ENCODE data around the gene TNFAIP3.

Gene TNFAIP3

GRCh38 chr6:137845460-137845859 is 21.6 kb upstream of the TNFAIP3 start:
- no peak for DNase-seq

DNA sequence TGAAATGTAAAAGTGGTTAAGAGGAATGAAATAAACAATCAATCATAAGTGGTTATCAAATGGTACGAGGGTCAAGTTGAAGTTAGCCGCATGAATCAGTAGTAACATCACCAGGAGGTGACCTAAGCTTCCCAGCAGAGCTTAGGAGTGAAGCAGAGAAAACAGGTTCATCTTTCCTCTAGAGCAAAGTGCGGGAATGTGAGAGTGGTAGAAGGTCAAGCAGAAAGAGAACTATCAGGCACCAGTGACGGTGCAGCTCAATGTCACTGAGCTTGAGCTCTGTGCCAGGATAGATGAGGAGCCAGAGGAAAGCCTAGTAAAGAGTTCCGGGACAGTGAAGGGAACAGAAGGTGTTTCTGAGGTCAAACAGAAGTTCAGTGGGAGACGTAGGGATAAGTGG is 20.8 kb upstream of the TNFAIP3 start:
- DNase-seq = no peak

DNA sequence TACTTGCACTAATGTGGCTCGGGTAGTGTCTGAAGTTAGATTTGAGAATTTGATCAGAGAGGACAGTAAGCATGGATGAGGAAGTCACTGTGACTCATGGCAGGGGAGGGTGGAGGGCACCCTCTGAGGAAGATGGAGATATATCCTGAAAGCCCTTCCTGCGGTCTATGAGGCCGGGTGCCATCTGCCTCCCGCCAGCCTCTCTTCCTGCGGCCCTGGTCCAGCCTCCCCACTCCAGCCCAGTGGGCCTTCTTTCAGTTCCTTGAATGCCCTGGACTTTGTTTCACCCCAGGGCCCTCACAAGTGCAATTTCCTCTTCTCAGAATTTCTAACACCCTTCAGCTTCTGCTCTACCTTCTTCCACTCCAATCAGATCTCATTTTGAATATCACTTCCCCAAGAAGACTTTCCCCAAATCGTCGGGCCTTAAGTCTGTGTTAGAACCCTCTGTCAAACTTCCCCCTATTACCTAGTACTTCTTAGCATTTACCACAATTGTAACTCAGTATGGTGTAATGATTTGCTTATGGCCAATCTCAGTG is 20.2 kb upstream of the TNFAIP3 start:
- no peak for DNase-seq

DNA sequence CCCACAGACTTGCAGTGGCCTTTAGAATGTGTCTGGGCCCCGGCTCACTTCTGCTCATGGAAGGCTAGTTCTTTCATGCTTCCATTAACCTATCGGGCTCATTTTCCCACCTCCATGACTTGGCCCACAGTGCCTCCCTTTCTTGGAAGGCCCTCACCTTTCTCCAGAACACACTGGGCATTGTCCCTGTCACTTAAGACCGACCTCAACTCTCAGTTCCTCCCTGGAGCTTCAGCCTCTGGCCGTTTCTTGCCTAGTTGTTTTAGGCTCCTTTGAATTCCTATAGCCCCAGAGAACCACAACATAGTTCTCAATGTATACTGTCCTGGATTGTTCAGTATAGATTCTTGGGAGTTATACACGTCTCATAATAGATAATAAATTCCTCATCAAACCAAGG is 19.3 kb upstream of the TNFAIP3 start:
- DNase-seq = no peak

- no peak for DNase-seq
These were observed 18.4 kb upstream of the TNFAIP3 start for GRCh38 chr6:137848672-137849071.

GRCh38 chr6:137849181-137849980 is 17.7 kb upstream of the TNFAIP3 start:
- no peak for DNase-seq

DNA sequence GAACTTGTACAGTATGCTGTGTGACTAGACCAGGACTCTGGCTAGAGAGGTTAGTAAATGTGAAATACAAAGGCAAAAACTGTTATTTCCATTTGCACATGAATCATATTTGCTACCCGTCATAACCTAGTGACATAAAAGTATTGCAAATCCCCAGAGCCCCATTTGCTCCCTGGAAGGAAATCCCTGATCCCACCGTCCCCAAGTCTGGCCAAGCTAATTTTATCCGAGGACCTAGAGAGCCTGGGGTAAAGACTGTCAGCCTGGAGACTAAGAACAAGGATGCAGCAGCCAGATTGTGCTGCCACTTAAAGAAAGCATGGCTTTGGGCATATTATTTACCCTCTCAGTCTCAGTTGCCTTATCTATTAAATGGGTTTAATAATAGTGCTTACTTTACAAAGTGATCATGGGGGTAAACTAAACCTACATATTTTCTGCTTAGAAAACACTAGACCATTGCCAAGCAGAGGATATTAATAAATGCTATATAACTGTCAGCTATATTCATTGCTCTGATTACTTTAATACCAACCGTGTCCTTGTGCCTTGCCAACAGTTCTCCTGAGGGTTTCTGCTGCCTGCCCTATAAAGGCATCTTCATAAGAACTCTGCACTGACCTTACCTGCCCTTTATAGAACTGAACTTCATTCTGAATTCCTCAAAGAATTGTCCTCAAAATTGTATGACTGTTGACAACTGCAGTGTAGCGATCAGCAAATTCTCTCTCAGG is 16.9 kb upstream of the TNFAIP3 start:
- no peak for DNase-seq

DNA sequence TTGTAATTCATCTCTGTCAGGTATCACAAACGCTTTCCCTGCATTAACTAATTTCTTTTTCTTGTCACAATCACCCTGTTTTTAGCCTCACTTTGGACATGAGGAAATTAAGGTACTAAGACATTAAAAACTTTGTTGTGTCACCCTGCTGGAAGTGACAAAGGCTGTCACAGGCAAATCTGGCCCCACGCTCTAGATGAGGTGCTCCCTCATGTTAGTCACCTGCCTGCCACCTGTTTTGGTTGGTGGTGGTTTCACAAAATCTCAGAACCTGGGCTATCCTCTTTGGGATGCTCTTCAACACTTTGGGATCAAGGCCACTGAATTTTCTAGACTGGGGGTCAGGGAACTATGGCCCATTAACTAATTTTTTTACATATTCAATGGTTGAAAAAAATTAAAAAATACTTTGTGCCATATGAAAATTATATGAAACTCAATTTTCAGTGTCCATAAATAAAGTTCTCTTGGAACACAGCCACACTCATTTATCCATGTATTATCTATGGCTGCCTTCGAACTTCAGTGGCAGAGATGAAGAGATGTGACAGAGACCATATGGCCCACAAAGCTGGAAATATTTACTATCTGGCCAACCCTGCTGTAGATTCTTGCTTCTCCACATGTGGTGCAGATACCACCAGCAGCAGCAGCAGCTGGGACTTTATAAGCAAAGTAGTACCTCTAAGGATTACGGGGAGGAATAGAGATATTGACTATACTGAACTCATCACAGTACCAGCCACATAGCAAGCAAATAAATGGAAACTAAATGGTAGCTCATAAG is 16.1 kb upstream of the TNFAIP3 start:
- no peak for DNase-seq

DNA sequence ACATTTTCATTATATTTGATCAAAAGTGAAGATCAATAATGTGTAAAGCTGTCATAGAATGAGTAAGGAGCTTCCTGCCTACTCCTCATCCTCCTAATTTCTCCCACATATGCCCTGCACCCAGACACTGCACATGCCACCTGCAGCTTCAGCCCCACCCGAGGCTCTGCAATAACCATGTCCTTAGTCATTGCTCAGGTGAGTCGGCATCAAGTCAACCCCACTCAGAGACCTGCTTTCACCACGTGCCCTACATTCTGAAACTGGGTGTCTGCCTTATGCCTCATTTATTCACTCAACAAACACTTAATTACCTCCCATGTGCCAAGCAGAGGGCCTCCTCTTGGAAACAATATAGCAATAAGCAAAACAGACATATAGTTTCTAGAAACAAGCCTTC is 15.4 kb upstream of the TNFAIP3 start:
- no peak for DNase-seq

DNA sequence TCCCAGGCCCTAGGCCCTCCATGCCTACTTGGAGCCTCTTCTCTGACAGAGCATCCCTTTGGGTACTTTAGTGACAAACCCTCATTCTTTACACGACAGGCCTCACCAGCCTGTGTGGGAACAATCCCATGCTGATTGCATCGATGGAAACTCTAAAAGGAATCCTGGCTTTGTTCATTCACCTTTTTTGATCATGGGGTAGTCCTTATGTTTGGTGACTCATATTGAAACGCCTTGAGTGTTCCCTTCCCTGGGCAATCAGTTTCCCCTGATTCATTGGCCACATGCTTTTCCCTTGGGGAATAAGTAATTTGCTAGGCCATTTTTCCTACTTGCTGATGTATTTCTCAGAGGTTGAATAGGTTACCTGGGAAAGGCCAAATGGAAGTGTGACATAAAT is 14.7 kb upstream of the TNFAIP3 start:
- DNase-seq = no peak

DNA sequence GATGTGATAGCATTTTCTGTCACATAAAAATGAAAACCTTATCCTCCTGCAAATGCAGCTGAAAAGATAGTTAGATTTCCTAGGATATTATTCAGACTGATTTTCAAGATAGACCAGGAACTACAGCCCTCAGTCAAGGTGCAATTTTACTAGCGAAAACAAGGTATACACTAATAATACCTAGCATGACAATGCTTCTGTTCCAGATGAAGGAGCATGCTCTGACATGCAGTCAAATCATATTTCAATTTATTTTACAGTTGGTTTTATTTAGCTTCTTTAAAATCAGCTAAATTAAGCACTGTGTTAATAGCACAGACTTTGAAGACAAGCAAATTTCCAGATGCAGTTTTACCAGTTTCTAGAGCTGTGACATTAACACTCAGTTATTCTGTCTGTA is 14.2 kb upstream of the TNFAIP3 start:
- no peak for DNase-seq

DNA sequence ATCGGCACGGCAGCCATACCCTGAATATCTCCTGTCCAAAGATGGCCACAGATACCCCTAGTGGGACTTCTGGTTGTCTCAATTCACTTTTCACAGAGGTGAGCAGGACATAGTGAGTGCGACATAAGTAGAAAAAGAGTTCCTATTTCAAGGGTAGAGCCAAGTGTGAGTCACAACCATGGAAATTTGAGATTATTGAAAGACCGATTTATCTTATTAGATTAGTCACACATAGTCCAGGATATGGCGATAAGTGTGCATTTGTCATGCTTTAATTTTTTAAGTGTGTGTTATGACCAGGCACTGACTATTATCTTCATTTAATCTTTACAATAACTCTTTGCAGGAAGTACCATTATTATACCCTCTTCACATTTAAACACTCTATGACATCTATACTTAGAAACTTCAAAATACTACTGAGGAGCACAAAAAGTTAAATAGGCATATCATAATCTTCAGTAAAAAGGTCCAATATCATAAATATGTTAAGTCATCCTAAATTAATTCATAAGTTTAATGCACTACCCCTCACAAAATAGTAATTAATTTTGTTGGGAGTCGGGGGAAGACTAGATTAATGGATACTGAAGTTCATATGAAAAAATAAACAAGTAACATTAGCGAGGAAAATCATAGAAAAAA is 13.4 kb upstream of the TNFAIP3 start:
- no peak for DNase-seq

GRCh38 chr6:137856138-137856898 is 10.7 kb upstream of the TNFAIP3 start:
- DNase-seq = no peak

GRCh38 chr6:137859025-137859424 is 8.0 kb upstream of the TNFAIP3 start:
- no peak for DNase-seq

- DNase-seq = no peak
These were observed 6.6 kb upstream of the TNFAIP3 start for GRCh38 chr6:137860394-137861005.

DNA sequence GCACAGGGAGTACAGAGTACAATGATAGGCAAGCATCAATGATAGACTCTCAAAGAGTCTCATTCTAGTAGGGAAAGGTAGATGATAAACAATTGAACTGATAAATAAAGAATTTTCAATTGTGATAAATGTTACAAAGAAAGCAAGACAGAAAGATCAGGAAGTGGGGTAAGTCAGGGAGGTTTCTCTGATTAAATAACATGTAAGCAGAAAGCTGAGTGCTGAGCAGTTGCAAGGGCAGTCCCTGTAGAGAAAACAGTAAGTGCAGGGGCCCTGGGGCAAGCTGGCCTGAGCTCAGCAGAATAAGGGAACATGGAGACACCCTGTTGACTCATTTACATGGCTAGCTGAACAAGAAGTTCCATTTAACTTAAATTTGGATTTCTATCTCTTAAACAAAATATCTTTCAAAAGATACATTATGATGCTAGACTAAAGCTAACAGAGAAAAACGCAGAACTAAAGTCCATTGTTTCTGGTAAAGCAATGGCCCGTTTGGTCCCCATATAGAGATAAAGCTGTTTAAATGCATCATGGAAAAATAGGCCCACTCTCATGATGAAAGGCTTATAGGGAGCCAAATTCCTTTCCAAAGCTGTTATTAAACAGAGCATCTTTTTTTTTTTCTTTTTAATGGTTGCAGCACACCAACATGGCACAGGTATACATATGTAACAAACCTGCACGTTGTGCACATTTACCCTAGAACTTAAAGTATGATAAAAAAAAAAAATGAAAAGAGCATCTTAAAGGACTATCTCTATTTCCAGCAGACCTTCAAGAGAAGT is 5.3 kb upstream of the TNFAIP3 start:
- no peak for DNase-seq

GRCh38 chr6:137862419-137863090 is 4.5 kb upstream of the TNFAIP3 start:
- DNase-seq = no peak

- DNase-seq = no peak
These were observed 3.8 kb upstream of the TNFAIP3 start for GRCh38 chr6:137863091-137863797.

GRCh38 chr6:137864812-137865508 is 2.1 kb upstream of the TNFAIP3 start:
- DNase-seq = no peak
